Transverse colon (tissue), 4 donors: Measurements from ENCODE around the gene CNRIP1.

Source experiments
- EP300 ChIP-seq: sonication (generic); formaldehyde crosslinking; IDR thresholded peaks from one replicate; pipeline ENCODE4 v1.6.1; 2017; ENCODE audit warnings: antibody characterized with exemption, low read depth
- POLR2A ChIP-seq: fragments of 450-650 bp; IDR thresholded peaks from one replicate; pipeline ENCODE4 v1.6.1; 2016; ENCODE audit warnings: antibody characterized with exemption, mild to moderate bottlenecking, moderate library complexity
- POLR2AphosphoS5 ChIP-seq, 3 donors: sonication (generic); formaldehyde crosslinking; IDR thresholded peaks; one replicate each; pipeline ENCODE4 v1.6.1; 2016; ENCODE audit warnings: antibody characterized with exemption in 3 of 3
- TF ChIP-seq, protein P1 (sequence below), 5 experiments: fragments of 200-600 bp in 3 of 5; fragments of 450-650 bp in 2 of 5; sonication (generic) in 3 of 5; IDR thresholded peaks; 1 replicate in 2 of 5; 2 replicates in 3 of 5; pipeline ENCODE4 v1.5.1; 2016 to 2017; ENCODE audit warnings: antibody characterized with exemption in 5 of 5, inconsistent platforms in 3 of 5, mild to moderate bottlenecking in 2 of 5, moderate library complexity in 1 of 5

DNA sequence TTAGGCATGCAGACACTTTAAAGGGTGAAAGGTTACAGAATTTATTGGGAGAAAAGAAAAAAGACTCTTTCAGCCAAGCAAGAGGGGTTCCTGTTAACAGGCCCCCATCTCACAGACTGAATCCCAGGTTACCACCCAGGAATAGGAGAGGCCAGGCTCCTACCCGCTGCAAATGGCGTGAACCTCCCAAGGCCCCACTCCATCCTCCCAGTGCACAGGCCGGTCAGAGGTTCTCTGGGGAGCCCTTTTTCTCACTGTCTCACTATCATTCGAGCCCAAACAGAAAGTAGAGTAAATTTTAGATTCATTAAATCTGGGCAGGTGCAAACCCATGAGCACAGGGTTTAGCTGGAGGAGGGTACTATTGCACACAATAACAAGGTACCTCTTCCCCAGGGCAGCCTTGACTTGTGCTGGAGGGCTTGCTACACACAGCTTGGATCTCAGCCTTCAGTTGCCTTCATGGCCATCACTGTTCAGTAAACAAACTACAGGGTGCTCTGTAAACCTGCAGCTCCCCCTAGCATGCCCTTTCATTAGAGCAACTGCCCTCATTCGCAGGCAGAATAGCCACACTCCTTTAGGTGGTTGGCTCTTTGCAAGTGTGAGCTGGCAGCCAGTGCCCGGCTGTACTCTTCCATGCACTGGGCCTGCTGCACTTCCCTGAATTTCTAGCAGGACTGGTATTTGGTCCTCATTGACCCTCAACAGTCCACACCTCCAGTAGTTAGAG lies 38.0 kb upstream of the CNRIP1 start:
- TF ChIP-seq, protein P1, sequence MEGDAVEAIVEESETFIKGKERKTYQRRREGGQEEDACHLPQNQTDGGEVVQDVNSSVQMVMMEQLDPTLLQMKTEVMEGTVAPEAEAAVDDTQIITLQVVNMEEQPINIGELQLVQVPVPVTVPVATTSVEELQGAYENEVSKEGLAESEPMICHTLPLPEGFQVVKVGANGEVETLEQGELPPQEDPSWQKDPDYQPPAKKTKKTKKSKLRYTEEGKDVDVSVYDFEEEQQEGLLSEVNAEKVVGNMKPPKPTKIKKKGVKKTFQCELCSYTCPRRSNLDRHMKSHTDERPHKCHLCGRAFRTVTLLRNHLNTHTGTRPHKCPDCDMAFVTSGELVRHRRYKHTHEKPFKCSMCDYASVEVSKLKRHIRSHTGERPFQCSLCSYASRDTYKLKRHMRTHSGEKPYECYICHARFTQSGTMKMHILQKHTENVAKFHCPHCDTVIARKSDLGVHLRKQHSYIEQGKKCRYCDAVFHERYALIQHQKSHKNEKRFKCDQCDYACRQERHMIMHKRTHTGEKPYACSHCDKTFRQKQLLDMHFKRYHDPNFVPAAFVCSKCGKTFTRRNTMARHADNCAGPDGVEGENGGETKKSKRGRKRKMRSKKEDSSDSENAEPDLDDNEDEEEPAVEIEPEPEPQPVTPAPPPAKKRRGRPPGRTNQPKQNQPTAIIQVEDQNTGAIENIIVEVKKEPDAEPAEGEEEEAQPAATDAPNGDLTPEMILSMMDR (IDR thresholded peaks at IDR 0.05) = no peak
- TF ChIP-seq POLR2A (no peak), EP300 (no peak), POLR2AphosphoS5 (IDR thresholded peaks at IDR 0.05) (no peak)
